HG02759 (cell line): Measurements from ENCODE around the gene PRR20C.
"Not testable (repeated sequence)": the region's sequence is repeated elsewhere in the genome, so short reads cannot be mapped to it uniquely, and the experiment has no call there.

Source experiments
- ATAC-seq: cut with Tn5 transposase; IDR thresholded peaks from one replicate; pipeline ENCODE4 v1.9.1; 2021; ENCODE audit warnings: mild to moderate bottlenecking, moderate library complexity; ENCODE audit not compliant: unreplicated experiment

PRR20C gene

DNA sequence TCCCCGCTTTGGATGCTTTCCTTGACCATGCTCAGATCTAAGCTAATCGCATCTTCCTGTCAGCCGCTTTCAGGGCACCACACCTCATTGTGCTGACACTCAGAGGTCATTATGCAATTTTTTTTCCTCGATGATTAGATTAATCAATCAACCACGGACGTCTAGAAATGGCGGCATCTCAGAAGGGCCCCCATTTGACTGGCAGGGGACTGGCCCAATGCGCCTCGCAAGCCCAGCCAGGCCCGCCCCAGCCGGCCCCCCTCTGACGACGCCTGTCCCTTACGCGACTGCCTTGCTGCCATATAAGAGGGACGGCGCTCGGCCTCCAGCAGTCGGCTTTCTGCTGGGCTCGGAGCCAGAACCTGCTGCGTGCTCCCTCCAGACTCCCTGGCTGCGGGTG lies at the start of gene PRR20C:
PRR20C (plus strand) TSS at position 301 of the 400 bp plus-strand sequence. CDS start 387 bp downstream, outside the sequence.
- not testable (repeated sequence) for ATAC-seq

DNA sequence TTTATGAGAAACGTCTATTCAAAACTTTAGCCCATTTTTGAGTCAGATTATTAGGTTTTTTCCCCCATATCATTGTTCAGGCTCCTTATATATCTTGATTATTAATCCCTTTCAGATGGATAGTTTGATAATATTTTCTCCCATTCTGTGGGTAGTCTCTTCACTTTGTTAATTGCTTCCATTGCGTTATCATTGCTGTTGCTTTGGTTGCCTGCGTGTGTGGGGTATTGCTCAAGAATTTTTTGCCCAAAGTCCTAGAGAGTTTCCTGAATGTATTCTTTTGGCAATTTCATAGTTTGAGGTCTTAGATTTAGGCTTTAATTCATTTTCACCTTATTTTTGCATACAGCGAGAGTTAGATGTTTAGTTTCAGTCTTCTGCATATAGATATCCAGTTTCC lies 38.9 kb upstream of the PRR20C start:
- ATAC-seq = no peak

GRCh38 chr13:57123681-57124080 lies 30.2 kb upstream of the PRR20C start:
- no peak for ATAC-seq

- no peak for ATAC-seq
These were observed 25.0 kb upstream of the PRR20C start for GRCh38 chr13:57128909-57129308.

- no peak for ATAC-seq
These were observed 17.8 kb upstream of the PRR20C start for GRCh38 chr13:57136093-57136492.

- ATAC-seq = no peak
These were observed 16.3 kb upstream of the PRR20C start for GRCh38 chr13:57137585-57137984.

GRCh38 chr13:57138988-57139387 lies 14.9 kb upstream of the PRR20C start:
- ATAC-seq = no peak

DNA sequence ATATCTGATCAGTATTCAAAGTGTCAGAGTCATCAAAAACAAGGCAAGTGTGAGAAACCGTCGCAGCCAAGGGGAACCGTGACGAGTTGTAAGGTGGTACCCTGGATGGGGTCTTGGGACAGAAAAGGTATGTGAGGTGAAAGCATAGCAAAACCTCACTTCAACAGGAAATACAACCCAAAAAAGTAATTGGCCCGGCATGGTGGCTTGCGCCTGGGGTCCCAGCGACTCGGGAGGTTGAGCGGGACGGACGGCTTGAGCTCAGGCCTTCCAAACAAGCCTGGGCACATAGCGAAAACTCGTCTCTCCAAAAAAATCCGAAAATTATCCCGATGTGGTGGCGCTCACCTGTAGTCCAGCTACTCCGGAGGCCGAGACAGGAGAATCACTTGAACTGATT lies 14.1 kb upstream of the PRR20C start:
- ATAC-seq = not testable (repeated sequence)

- ATAC-seq = not testable (repeated sequence)
These were observed 13.5 kb upstream of the PRR20C start, which contains the start of gene PRR20A for GRCh38 chr13:57140235-57140968. Gene PRR20A (plus strand): TSS chr13:57140918. CDS start chr13:57141305, 387 bp downstream.

DNA sequence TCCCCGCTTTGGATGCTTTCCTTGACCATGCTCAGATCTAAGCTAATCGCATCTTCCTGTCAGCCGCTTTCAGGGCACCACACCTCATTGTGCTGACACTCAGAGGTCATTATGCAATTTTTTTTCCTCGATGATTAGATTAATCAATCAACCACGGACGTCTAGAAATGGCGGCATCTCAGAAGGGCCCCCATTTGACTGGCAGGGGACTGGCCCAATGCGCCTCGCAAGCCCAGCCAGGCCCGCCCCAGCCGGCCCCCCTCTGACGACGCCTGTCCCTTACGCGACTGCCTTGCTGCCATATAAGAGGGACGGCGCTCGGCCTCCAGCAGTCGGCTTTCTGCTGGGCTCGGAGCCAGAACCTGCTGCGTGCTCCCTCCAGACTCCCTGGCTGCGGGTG lies 6.7 kb upstream of the PRR20C start, which contains the start of gene PRR20B:
PRR20B (plus strand) TSS at position 301 of the 400 bp plus-strand sequence. CDS start 387 bp downstream, outside the sequence.
- not testable (repeated sequence) for ATAC-seq

- not testable (repeated sequence) for ATAC-seq
These were observed 5.8 kb upstream of the PRR20C start for GRCh38 chr13:57148106-57148505.

- not testable (repeated sequence) for ATAC-seq
These were observed 6.5 kb downstream of the PRR20C start, which contains the start of gene PRR20D for GRCh38 chr13:57160332-57160731. Gene PRR20D (plus strand): TSS chr13:57160632. CDS start chr13:57161019, 387 bp downstream.

- not testable (repeated sequence) for ATAC-seq
These were observed 13.0 kb downstream of the PRR20C start, which contains the start of gene PRR20E for GRCh38 chr13:57166897-57167296. Gene PRR20E (plus strand): TSS chr13:57167197. CDS start chr13:57167584, 387 bp downstream.

DNA sequence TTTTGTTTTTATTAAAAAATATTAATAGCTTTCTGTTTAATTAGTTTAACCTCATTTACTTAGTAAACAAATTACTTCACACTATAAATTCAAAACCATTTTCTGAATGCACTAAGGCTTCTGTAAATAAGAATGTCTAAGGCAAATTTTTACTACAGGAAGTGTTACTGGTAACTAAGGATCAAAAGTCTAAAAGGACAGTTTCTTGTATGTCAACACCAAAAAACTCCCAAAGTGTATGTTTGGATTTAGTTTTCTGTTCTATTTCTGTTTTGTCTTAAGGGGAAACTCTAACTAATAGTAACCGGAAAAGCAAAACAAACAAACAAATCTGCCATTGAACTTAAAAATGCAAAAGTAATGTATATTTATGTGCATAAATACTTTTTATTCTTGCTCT lies 37.8 kb downstream of the PRR20C start:
- no peak for ATAC-seq
